Breast epithelium (tissue), 3 donors: ENCODE results near the gene NAA80.

Experiments used
- CTCF ChIP-seq, 3 donors: fragments of 450-650 bp; IDR thresholded peaks; one replicate each; pipeline ENCODE4 v1.5.1; 2016 to 2017; ENCODE audit warnings: antibody characterized with exemption in 3 of 3, mild to moderate bottlenecking in 3 of 3, moderate library complexity in 3 of 3
- POLR2AphosphoS5 ChIP-seq, 3 donors: sonication (generic); formaldehyde crosslinking; IDR thresholded peaks; one replicate each; pipeline ENCODE4 v1.6.1; 2017; ENCODE audit warnings: antibody characterized with exemption in 3 of 3

GRCh38 chr3:50327943-50328691 lies 28.9 kb upstream of the NAA80 start, which contains the start of gene TUSC2:
- peak in 1 of 3 donors; percentile 11 for TF ChIP-seq CTCF (IDR thresholded peaks at IDR 0.05)
- TF ChIP-seq POLR2AphosphoS5 (IDR thresholded peaks at IDR 0.05), result peak; percentile 62 to 91 (median 89)
